Measurements from ENCODE around the gene LARP6. TPM values are rescaled to one million over a fixed set of nuclear protein-coding genes. Genes with fewer than 3 reads are reported as not detected.

The LARP6 gene
- total and polyA plus RNA-seq, 10 donors, result 0.85 to 7.0 (median 2.1) TPM

GRCh38 chr15:70882361-70882760, 28.4 kb upstream of the LARP6 start:
- H3K36me3 ChIP-seq, result no peaks in the 10 kb centered on the region
- H3K9me3 ChIP-seq, result no peaks in the 10 kb centered on the region
- no peak overlapping the region for H3K27ac ChIP-seq
- intact Hi-C loops (cut with DNase I; ENCODE audit: low total_unique reads), result no loop called here
- no peaks in the 10 kb centered on the region for H3K27me3 ChIP-seq (replicated peaks in 1 of 7)
- 58 to 66% (median 60%) methylated on average over 2 of the region's 2 CpGs for whole genome bisulfite sequencing, 5 donors
- H3K4me3 ChIP-seq, result no peak overlapping the region
- no peaks in the 10 kb centered on the region for H3K4me1 ChIP-seq
- TF ChIP-seq POLR2A (IDR thresholded peaks at IDR 0.05) (no peak), POLR2AphosphoS5 (IDR thresholded peaks at IDR 0.05) (no peak), CTCF (IDR thresholded peaks at IDR 0.05 in 8 of 11, conservative IDR thresholded peaks at IDR 0.05 in 3 of 11) (no peak)
- DNase-seq, result no peak

GRCh38 chr15:70880781-70881180, 26.8 kb upstream of the LARP6 start:
- TF ChIP-seq POLR2AphosphoS5 (IDR thresholded peaks at IDR 0.05), result no peak
- TF ChIP-seq POLR2A (IDR thresholded peaks at IDR 0.05), result no peak
- no peak for TF ChIP-seq CTCF (IDR thresholded peaks at IDR 0.05 in 8 of 11, conservative IDR thresholded peaks at IDR 0.05 in 3 of 11)
- Histone ChIP-seq H3K27me3 (replicated peaks in 1 of 7) (no peaks in the 10 kb centered on the region), H3K4me1 (no peaks in the 10 kb centered on the region), H3K36me3 (no peaks in the 10 kb centered on the region), H3K27ac (no peak overlapping the region), H3K9me3 (no peaks in the 10 kb centered on the region), H3K4me3 (no peak overlapping the region)
- 79 to 93% (median 90%) methylated on average over 2 of the region's 2 CpGs for WGBS, 5 donors
- intact Hi-C loops (cut with DNase I; ENCODE audit: low total_unique reads), result no loop called here
- DNase-seq, result no peak

GRCh38 chr15:70879401-70879800, 25.4 kb upstream of the LARP6 start:
- intact Hi-C loops (cut with DNase I; ENCODE audit: low total_unique reads), result no loop called here
- WGBS, 5 donors, result 75 to 93% (median 81%) methylated on average over 2 of the region's 2 CpGs
- TF ChIP-seq CTCF (IDR thresholded peaks at IDR 0.05 in 8 of 11, conservative IDR thresholded peaks at IDR 0.05 in 3 of 11), result no peak
- no peak for TF ChIP-seq POLR2AphosphoS5 (IDR thresholded peaks at IDR 0.05)
- no peak for TF ChIP-seq POLR2A (IDR thresholded peaks at IDR 0.05)
- H3K9me3 ChIP-seq, result no peaks in the 10 kb centered on the region
- H3K4me3 ChIP-seq, result no peak overlapping the region
- no peak overlapping the region for H3K27ac ChIP-seq
- no peaks in the 10 kb centered on the region for H3K4me1 ChIP-seq
- H3K36me3 ChIP-seq, result no peaks in the 10 kb centered on the region
- no peaks in the 10 kb centered on the region for H3K27me3 ChIP-seq (replicated peaks in 1 of 7)
- DNase-seq, result no peak

GRCh38 chr15:70876683-70877082, 22.7 kb upstream of the LARP6 start:
- 69 to 81% (median 74%) methylated on average over 2 of the region's 2 CpGs for WGBS, 5 donors
- H3K4me3 ChIP-seq, result no peak overlapping the region
- TF ChIP-seq POLR2A (IDR thresholded peaks at IDR 0.05) (no peak), CTCF (IDR thresholded peaks at IDR 0.05 in 8 of 11, conservative IDR thresholded peaks at IDR 0.05 in 3 of 11) (no peak), POLR2AphosphoS5 (IDR thresholded peaks at IDR 0.05) (no peak)
- peaks cover 0 to 11% (median 0%) of the 10 kb centered on the region in 7 donors for H3K27me3 ChIP-seq (replicated peaks in 1 of 7)
- H3K27ac ChIP-seq, result no peak overlapping the region
- peaks cover 0 to 3% (median 0%) of the 10 kb centered on the region in 8 donors for H3K9me3 ChIP-seq
- DNase-seq, result no peak
- intact Hi-C loops (cut with DNase I; ENCODE audit: low total_unique reads), result no loop called here
- H3K36me3 ChIP-seq, result no peaks in the 10 kb centered on the region
- no peaks in the 10 kb centered on the region for H3K4me1 ChIP-seq

Measured in spleen (tissue), 11 donors.